ENCODE results near the gene EGFL8. TPM values are rescaled to one million over a fixed set of nuclear protein-coding genes. Genes with fewer than 3 reads are reported as not detected.

The EGFL8 gene
- total and polyA plus RNA-seq, 9 of the 15 experiments (the other 6 are each of a cell fraction or from before 2014, with no cell fraction given) = 2.2 to 47.4 (median 14.2) TPM

- TF ChIP-seq ZNF699 (CRISPR knock-in tag; IDR thresholded peaks at IDR 0.05; ENCODE audit: insufficient replicate concordance) (no peak), XRCC4 (IDR thresholded peaks at IDR 0.05; ENCODE audit: extremely low read depth, insufficient read depth, insufficient read length) (no peak), NR2C1 (IDR thresholded peaks at IDR 0.05) (no peak), NR2C1 (tag; IDR thresholded peaks at IDR 0.05) (no peak; the same call in 1 of the 2 replicates), KAT7 (CRISPR knock-in tag; IDR thresholded peaks at IDR 0.05; ENCODE audit: borderline replicate concordance) (no peak), NFIC (IDR thresholded peaks at IDR 0.05) (peak; percentile 87), ARID1B (IDR thresholded peaks at IDR 0.05) (peak; percentile 98), SIN3A (IDR thresholded peaks at IDR 0.05; ENCODE audit: borderline replicate concordance in 2 of 2, control insufficient read depth in 1 of 2, low read depth in 2 of 2, low read length in 2 of 2) (no peak), MITF (IDR thresholded peaks at IDR 0.05) (no peak), PHF20 (IDR thresholded peaks at IDR 0.05; ENCODE audit: partially characterized antibody) (no peak), PHTF2 (CRISPR knock-in tag; IDR thresholded peaks at IDR 0.05) (no peak), ID3 (CRISPR knock-in tag; IDR thresholded peaks at IDR 0.05) (no peak), ID3 (tag; IDR thresholded peaks at IDR 0.05) (no peak; the same call in none of the 2 replicates), GTF2A2 (tag; IDR thresholded peaks at IDR 0.05) (no peak), ZNF239 (CRISPR knock-in tag; IDR thresholded peaks at IDR 0.05) (peak; percentile 72), HDAC3 (IDR thresholded peaks at IDR 0.05; ENCODE audit: borderline replicate concordance, partially characterized antibody) (peak; percentile 78), BCOR (IDR thresholded peaks at IDR 0.05) (peak; percentile 67; the same call in 1 of the 2 replicates), ZNF3 (CRISPR knock-in tag; IDR thresholded peaks at IDR 0.05) (no peak), CAMTA2 (CRISPR knock-in tag; conservative IDR thresholded peaks at IDR 0.05) (no peak), ZNF655 (CRISPR knock-in tag; IDR thresholded peaks at IDR 0.05) (no peak), MCM3 (IDR thresholded peaks at IDR 0.05) (no peak), CEBPB (tag; IDR thresholded peaks at IDR 0.05) (no peak), MEIS2 (IDR thresholded peaks at IDR 0.05; ENCODE audit: partially characterized antibody) (peak; percentile 96)
Observed at GRCh38 chr6:32167761-32168262, 3.4 kb downstream of the EGFL8 start (continued).

Data from K562 (cell line).